SK-N-SH treated with all-trans-retinoic acid at 6 μM for 48 hours (cell line): Measurements from ENCODE around the gene TOMM20.

Experiments used
- ATAC-seq: fragments of 200-7000 bp; cut with Tn5 transposase; 3 replicates; pipeline ENCODE4 v1.9.1; 2020; ENCODE audit warnings: mild to moderate bottlenecking, moderate library complexity
- ARNTL ChIP-seq: fragments of 450-650 bp; formaldehyde crosslinking; IDR thresholded peaks from 2 replicates; pipeline ENCODE4 v1.5.0; 2020; ENCODE audit warnings: low read depth, mild to moderate bottlenecking, moderate library complexity, borderline replicate concordance
- BACH2 ChIP-seq: fragments of 250-450 bp; sonication (Bioruptor Pico); IDR thresholded peaks from 2 replicates; pipeline ENCODE4 v1.9.0; 2021; ENCODE audit warnings: mild to moderate bottlenecking, borderline replicate concordance
- CREB5 ChIP-seq: fragments of 250-450 bp; sonication (Bioruptor Pico); IDR thresholded peaks from 2 replicates; pipeline ENCODE4 v1.5.1; 2020; ENCODE audit warnings: low read depth, mild to moderate bottlenecking, moderate library complexity
- CSDC2 ChIP-seq: fragments of 250-450 bp; sonication (Bioruptor Pico); IDR thresholded peaks from 2 replicates; pipeline ENCODE4 v1.5.0; 2020; ENCODE audit warnings: mild to moderate bottlenecking, moderate library complexity
- CSRNP3 ChIP-seq: fragments of 250-450 bp; sonication (Bioruptor Pico); IDR thresholded peaks from 2 replicates; pipeline ENCODE4 v1.5.1; 2021; ENCODE audit warnings: mild to moderate bottlenecking, moderate library complexity
- ESRRG ChIP-seq: fragments of 250-450 bp; sonication (Bioruptor Pico); IDR thresholded peaks from 2 replicates; pipeline ENCODE4 v1.6.1; 2021; ENCODE audit warnings: mild to moderate bottlenecking
- GLIS3 ChIP-seq: fragments of 250-450 bp; sonication (Bioruptor Pico); IDR thresholded peaks from 2 replicates; pipeline ENCODE4 v1.5.0; 2020; ENCODE audit warnings: mild to moderate bottlenecking, moderate library complexity
- ISL1 ChIP-seq: fragments of 250-450 bp; sonication (Bioruptor Pico); IDR thresholded peaks from 2 replicates; pipeline ENCODE4 v2.1.2; 2022; ENCODE audit warnings: mild to moderate bottlenecking, moderate library complexity
- OSR1 ChIP-seq: fragments of 250-450 bp; sonication (Bioruptor Pico); IDR thresholded peaks from 2 replicates; pipeline ENCODE4 v1.8.0; 2022; ENCODE audit warnings: moderate library complexity, mild to moderate bottlenecking, inconsistent platforms
- PATZ1 ChIP-seq: fragments of 250-450 bp; sonication (Bioruptor Pico); IDR thresholded peaks from 2 replicates; pipeline ENCODE4 v1.8.0; 2020; ENCODE audit warnings: mild to moderate bottlenecking, moderate library complexity, borderline replicate concordance
- POU6F1 ChIP-seq: fragments of 250-450 bp; sonication (Bioruptor Pico); IDR thresholded peaks from 2 replicates; pipeline ENCODE4 v1.8.0; 2021; ENCODE audit warnings: low read depth, mild to moderate bottlenecking, moderate library complexity, borderline replicate concordance
- PPARA ChIP-seq: fragments of 250-450 bp; sonication (Bioruptor Pico); IDR thresholded peaks from 2 replicates; pipeline ENCODE4 v1.5.0; 2020; ENCODE audit warnings: mild to moderate bottlenecking, borderline replicate concordance
- SNAI2 ChIP-seq: fragments of 250-450 bp; sonication (Bioruptor Pico); IDR thresholded peaks from 2 replicates; pipeline ENCODE4 v1.5.0; 2020; ENCODE audit warnings: mild to moderate bottlenecking, moderate library complexity
- TCF4 ChIP-seq: fragments of 250-450 bp; sonication (Bioruptor Pico); IDR thresholded peaks from 2 replicates; pipeline ENCODE4 v1.8.0; 2021; ENCODE audit warnings: mild to moderate bottlenecking, moderate library complexity, borderline replicate concordance
- TOX ChIP-seq: fragments of 250-450 bp; sonication (Bioruptor Pico); IDR thresholded peaks from 2 replicates; pipeline ENCODE4 v1.8.0; 2021; ENCODE audit warnings: mild to moderate bottlenecking, moderate library complexity, borderline replicate concordance
- ZFP3 ChIP-seq: fragments of 250-450 bp; sonication (Bioruptor Pico); IDR thresholded peaks from 2 replicates; pipeline ENCODE4 v1.5.0; 2020; ENCODE audit warnings: mild to moderate bottlenecking, moderate library complexity
- ZFP30 ChIP-seq: fragments of 450-650 bp; formaldehyde crosslinking; IDR thresholded peaks from 2 replicates; pipeline ENCODE4 v1.5.0; 2022; ENCODE audit warnings: mild to moderate bottlenecking, moderate library complexity
- ZNF565 ChIP-seq: fragments of 450-650 bp; formaldehyde crosslinking; conservative IDR thresholded peaks from 2 replicates; pipeline ENCODE4 v1.5.0; 2020; ENCODE audit warnings: low read depth, mild to moderate bottlenecking, moderate library complexity
- ZNF70 ChIP-seq: fragments of 450-650 bp; formaldehyde crosslinking; IDR thresholded peaks from 2 replicates; pipeline ENCODE4 v1.5.0; 2020; ENCODE audit warnings: mild to moderate bottlenecking, moderate library complexity

TOMM20 gene

GRCh38 chr1:235139315-235139714 lies 10.7 kb upstream of the TOMM20 start:
- ATAC-seq = no peak
- no peak for TF ChIP-seq CREB5 (CRISPR knock-in tag)
- no peak for TF ChIP-seq SNAI2 (CRISPR knock-in tag)
- TF ChIP-seq POU6F1 (CRISPR knock-in tag) = no peak
- no peak for TF ChIP-seq CSDC2 (CRISPR knock-in tag)
- no peak for TF ChIP-seq TCF4 (CRISPR knock-in tag)
- no peak for TF ChIP-seq CSRNP3 (CRISPR knock-in tag)
- TF ChIP-seq ZNF70 = no peak
- TF ChIP-seq ZNF565 = no peak
- TF ChIP-seq ARNTL (CRISPR knock-in tag) = no peak
- TF ChIP-seq PPARA = no peak
- TF ChIP-seq GLIS3 (CRISPR knock-in tag) = no peak

GRCh38 chr1:235138821-235139220 lies 10.2 kb upstream of the TOMM20 start:
- ATAC-seq = no peak

More at GRCh38 chr1:235138821-235139220, 10.2 kb upstream of the TOMM20 start:
- no peak for TF ChIP-seq CREB5 (CRISPR knock-in tag)
- TF ChIP-seq GLIS3 (CRISPR knock-in tag) = no peak
- no peak for TF ChIP-seq OSR1 (CRISPR knock-in tag)
- no peak for TF ChIP-seq ARNTL (CRISPR knock-in tag)
- no peak for TF ChIP-seq PATZ1 (CRISPR knock-in tag)
- no peak for TF ChIP-seq ZFP3 (CRISPR knock-in tag)
- no peak for TF ChIP-seq POU6F1 (CRISPR knock-in tag)
- TF ChIP-seq ZNF565 = no peak
- no peak for TF ChIP-seq CSDC2 (CRISPR knock-in tag)
- TF ChIP-seq ZFP30 (CRISPR knock-in tag) = no peak
- no peak for TF ChIP-seq ISL1 (CRISPR knock-in tag)
- no peak for TF ChIP-seq TOX (CRISPR knock-in tag)
- TF ChIP-seq ESRRG = no peak
- no peak for TF ChIP-seq BACH2
